GM19043 (cell line): ENCODE data around the gene GALNT14.

ENCODE experiments used
- ATAC-seq: cut with Tn5 transposase; IDR thresholded peaks from one replicate; pipeline ENCODE4 v1.9.1; 2021; ENCODE audit warnings: low read depth; ENCODE audit not compliant: unreplicated experiment

The GALNT14 gene

GRCh38 chr2:30865892-30866681 lies 272.2 kb downstream of the GALNT14 start:
- ATAC-seq: peak; percentile 40

GRCh38 chr2:30865243-30865642 lies 273.0 kb downstream of the GALNT14 start:
- ATAC-seq: no peak

- ATAC-seq: peak; percentile 44
These were observed 276.1 kb downstream of the GALNT14 start for GRCh38 chr2:30862054-30862651.

- no peak for ATAC-seq
These were observed 277.5 kb downstream of the GALNT14 start for GRCh38 chr2:30860726-30861125.
